CD4-positive, alpha-beta T cell treated with Interleukin-17A for 1 hour (primary cell): ENCODE results near the gene OR8U1.
"Not testable (repeated sequence)": the region's sequence is repeated elsewhere in the genome, so short reads cannot be mapped to it uniquely, and the experiment has no call there.

ENCODE experiments used
- DNase-seq: peaks from one replicate; pipeline ENCODE4 v3.0.0-alpha.2; 2020

OR8U1 gene

DNA sequence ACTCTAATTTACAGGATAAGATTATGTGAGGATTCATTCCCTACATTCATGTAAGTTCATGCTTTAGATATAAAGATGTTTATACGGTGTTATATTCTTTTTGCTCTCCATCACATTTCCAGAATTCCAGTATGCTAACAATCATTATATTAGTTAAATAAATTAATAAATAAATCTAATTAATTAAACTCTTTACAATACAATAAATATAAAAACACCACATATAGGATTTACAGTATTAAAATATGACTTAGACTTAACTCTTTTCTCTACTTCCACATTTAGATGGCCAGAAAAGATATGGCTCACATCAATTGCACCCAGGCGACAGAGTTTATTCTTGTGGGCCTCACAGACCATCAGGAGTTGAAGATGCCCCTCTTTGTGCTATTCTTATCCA, at the start of gene OR8U1:
Gene OR8U1, plus strand, starts transcription at position 301 of the 400 bp plus-strand sequence. Its CDS starts 0 bp downstream, at position 301.
- DNase-seq: no peak

DNA sequence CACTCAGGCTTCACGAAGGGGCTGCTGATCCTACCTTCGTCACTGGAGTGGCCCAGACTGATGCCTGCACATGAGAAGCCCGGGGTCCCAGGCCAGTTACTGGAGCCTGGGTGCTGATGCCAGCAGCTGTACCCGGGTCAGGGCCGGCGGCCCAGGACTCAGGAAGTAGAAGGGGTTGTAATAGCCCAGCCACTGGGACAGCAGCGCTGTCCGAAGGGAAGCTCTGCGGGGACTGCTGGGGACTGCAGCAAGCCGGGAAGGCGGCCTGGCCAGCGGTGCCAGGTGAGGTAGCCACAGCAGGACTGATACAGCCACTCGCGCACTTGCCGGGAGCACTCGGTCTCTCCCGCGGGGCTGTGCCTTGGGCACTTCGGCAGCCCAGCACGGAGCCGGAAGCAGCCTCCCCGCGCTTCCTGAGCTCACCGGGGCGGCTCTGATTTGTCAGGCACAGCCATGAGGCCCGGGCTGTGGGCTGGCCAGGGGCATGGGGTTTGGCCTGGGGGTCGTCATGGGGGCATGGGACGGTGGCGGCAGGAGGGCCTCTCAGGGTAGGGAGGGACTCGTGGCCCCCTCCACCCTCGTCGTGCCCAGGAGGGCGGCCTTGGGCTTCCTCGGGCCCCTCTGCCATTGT, 43.4 kb upstream of the OR8U1 start:
- DNase-seq: no peak

DNA sequence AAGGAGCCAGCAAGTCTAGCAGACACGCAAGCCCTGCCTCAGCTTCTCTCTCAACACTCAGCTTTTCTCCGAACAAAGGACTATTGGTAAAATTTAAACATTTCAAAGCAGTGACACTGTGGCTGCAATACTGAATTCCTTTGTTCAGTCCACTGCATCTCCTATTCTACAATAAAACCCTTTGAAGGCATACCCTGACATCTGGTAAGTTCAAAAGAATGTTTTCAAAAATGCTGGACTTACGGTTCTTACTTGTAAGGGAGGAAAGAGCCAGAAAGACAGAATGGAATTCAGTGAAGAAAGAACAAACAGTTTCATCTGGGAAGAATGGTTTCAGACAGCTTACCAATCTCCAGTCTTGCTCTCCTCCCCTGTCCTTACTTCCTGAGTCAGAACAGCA, 42.3 kb upstream of the OR8U1 start:
- no peak for DNase-seq

DNA sequence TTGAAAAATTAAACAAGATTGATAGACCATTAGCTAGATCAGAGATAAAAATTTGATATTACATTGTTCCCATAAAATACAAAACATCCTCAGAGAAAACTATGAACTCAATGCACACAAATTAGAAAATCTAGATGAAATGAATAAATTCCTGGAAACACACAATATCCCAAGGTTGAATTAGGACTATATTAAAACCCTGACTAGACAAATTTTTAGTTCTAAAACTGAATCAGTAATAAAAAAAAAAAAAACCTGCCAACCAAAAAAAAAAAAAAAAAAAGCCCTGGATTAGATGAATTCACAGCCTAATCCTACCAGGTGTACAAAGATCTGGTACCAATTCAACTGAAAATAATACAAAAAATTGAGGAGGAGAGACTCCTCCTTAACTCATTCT, 35.1 kb upstream of the OR8U1 start:
- DNase-seq: no peak

DNA sequence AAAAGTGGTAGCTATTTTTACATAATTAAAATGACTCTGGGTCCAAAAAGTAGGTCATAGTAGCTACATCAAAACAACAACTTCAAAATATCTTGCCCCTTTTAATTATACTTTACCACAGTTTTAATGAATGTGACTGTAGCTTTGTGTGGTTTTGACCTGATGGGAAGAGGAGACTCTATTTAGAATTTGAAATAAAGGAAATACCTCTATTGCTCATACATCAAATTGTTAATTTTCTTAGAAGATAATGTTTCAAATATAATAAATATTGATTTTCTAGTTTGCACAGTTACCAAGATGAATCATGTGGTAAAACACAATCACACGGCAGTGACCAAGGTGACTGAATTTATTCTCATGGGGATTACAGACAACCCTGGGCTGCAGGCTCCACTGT, 29.7 kb upstream of the OR8U1 start, which contains the start of gene OR8K1:
Gene OR8K1, plus strand, starts transcription at position 301 of the 400 bp plus-strand sequence. Its CDS starts 0 bp downstream, at position 301.
- no peak for DNase-seq

DNA sequence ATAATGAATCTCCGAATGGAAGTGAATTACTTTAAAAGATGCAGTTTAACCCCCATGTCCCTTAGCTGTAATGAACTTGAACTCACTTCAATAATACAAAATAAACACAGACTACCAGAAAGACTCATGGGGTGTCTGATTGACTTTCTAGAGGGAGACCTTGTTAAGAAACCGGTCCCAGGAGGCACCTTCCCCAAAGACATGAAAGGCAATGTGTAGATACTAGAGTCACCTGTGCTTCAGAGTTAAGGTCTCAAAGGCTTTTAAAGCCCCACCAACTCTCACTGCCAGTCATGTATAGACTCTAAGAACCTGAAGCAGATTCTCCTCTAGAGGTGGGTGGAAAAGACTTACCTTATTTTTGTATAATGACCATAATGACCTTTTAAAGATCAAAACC, 21.4 kb upstream of the OR8U1 start, which contains the start of gene OR8J1:
Gene OR8J1, plus strand, starts transcription at position 301 of the 400 bp plus-strand sequence. CDS start 5,956 bp downstream, outside the sequence.
- DNase-seq: no peak

DNA sequence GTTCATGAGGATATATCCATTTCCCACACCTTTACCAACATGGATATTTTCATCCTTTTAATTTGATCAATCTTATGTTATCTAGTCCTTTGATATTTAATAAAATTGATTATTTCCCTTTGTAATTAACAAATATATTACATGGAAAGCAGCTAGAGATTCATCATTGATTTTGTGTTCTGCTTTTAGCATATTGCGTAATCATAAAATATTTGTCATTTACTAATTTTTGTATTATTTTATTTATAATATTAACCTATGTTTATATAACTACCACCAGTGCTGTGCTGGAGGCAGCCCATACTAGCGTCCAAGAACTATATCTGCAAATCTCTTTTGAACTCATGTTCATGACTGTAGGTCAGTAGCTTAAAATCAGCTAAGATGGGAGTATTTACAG, 4.7 kb downstream of the OR8U1 start:
- no peak for DNase-seq

DNA sequence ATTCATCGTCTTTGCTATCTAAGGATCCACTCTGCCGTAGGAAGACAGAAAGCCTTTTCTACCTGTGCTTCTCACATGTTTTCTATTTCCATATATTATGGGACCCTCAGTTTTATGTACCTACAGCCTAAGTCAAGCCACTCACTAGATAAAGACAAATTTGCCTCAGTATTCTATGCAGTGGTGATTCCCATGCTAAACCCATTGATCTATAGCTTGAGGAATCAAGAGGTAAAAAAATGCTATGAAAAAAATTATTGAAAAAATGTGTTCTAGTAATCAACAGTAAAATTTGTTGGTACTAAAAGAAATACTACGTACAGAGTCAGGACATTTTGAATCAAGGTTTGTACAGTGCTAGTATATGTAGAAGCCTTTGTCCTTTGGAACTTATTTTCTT, 19.0 kb downstream of the OR8U1 start:
- no peak for DNase-seq

DNA sequence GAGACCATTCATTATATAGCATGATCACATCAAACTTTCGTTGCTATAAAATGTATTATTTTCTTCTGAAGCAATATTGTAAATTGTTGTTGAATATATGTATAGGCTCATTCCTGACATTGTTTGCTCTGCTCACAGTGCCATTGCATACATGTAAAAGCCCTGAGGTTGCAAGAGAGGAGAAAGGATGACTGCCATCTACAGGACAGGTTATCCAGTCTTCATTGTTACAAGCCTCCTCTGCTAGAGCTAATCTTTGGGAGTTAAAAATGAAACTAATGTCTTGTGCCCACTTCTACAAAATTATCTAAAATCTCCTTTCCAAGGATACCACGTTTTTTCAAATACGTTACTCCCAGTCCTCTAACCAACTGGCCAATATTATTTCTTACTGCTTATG, 20.6 kb downstream of the OR8U1 start:
- DNase-seq: no peak

DNA sequence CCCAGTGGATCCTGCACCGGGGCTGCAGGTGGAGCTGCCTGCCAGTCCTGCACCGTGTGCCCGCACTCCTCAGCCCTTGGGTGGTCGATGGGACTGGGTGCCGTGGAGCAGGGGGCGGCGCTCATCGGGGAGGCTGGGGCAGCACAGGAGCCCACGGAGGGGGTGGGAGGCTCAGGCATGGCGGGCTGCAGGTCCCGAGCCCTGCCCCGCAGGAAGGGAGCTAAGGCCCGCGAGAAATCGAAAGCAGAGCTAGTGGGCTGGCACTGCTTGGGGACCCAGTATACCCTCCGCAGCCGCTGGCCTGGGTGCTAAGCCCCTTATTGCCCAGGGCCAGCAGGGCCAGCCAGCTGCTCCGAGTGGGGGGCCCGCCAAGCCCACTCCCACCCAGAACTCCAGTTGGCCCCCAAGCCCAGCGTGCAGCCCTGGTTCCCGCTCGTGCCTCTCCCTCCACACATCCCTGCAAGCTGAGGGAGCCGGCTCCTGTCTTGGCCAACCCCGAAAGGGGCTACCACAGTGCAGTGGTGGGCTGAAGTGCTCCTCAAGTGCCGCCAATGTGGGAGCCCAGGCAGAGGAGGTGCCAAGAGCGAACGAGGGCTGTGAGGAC, 26.5 kb downstream of the OR8U1 start:
- DNase-seq: not testable (repeated sequence)

DNA sequence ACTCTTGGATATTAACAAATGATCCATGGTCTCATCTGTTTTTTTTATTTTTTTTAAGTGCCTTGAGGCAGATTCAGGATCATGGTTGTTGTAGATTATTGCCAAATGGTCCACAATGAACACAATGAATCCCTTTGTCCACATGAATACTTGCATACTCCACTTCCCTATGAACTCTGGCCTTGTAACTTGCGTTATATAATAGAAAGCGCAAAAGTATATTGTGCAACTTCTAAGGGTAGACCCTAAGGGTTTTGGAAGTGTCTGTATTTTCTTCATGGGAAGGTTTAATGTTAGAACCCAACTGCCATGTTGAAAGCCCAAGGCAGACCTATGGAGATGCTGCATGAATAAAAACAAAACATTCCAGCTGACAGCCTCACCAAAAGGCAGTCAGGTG, 29.0 kb downstream of the OR8U1 start:
- DNase-seq: no peak

DNA sequence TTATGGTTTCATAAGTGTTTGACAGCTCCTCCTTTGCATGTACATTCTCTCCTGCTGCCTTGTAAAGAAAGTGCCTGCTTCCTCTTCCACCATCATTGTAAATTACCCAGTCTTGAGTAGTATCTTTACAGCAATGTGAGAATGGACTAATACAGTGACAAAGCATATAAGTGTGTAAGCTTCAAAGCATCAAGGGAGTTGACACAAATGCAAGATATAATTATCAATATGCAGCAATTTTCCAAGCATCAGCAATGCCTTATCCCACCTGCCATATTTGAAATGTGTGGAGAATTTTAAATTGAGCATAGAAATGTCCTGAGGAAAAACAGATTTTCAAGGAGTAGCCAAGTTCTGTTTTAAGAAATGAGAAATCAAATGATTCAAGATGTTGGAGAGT, 35.4 kb downstream of the OR8U1 start:
- DNase-seq: no peak

DNA sequence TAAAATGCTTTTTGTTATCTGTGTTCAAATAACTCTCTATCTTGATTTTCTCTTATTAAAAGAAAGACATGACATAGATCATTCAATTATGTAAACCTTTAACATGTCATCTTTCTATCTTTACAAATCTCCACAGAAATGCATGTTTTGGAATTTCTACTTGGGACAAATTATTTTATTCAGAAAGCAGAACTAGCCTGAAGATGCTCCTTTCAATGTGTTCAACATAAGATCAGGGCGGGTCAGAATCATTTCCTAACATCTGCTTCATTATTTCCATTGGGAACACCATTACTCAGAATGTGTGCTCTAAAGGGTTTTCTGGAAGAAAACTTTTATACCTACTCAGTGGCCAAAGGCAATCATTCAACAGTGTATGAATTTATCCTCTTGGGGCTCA, 37.0 kb downstream of the OR8U1 start, which contains the start of gene OR5AL1:
Gene OR5AL1, plus strand, starts transcription at position 301 of the 400 bp plus-strand sequence.
- DNase-seq: no peak
